Heart right ventricle (tissue), 16 donors: ENCODE data around the gene C5orf15. TPM values are rescaled to one million over a fixed set of nuclear protein-coding genes. Genes with fewer than 3 reads are reported as not detected.

Source experiments
- ATAC-seq, 8 donors: fragments of 200-7000 bp; cut with Tn5 transposase; one replicate each; pipeline ENCODE4 v1.9.1; 2020; ENCODE audit warnings: mild to moderate bottlenecking in 8 of 8, moderate library complexity in 8 of 8, moderate number of reproducible peaks in 1 of 8
- DNase-seq, 2 donors: peaks; one replicate each; pipeline ENCODE4 v3.0.0-alpha.2; 2020
- H3K27ac ChIP-seq, 10 donors: fragments of 200-600 bp; sonication (generic) in 2 of 10; one replicate each; pipeline versions ENCODE4 v1.5.0 to v1.8.0; 2020 to 2022; ENCODE audit warnings: mild to moderate bottlenecking in 3 of 10
- H3K27me3 ChIP-seq, 7 donors: fragments of 200-600 bp; one replicate each; pipeline ENCODE4 v1.8.0; 2021 to 2022; ENCODE audit warnings: mild to moderate bottlenecking in 2 of 7
- H3K36me3 ChIP-seq, 9 donors: fragments of 200-600 bp; sonication (generic) in 1 of 9; one replicate each; pipeline versions ENCODE4 v1.5.0 to v1.8.0; 2020 to 2022; ENCODE audit warnings: mild to moderate bottlenecking in 2 of 9
- H3K4me1 ChIP-seq, 9 donors: fragments of 200-600 bp; sonication (generic) in 1 of 9; one replicate each; pipeline versions ENCODE4 v1.5.0 to v1.8.0; 2020 to 2022; ENCODE audit warnings: mild to moderate bottlenecking in 4 of 9
- H3K4me3 ChIP-seq, 10 donors: fragments of 200-600 bp; sonication (generic) in 2 of 10; one replicate each; pipeline versions ENCODE4 v1.5.0 to v1.8.0; 2020 to 2022; ENCODE audit warnings: mild to moderate bottlenecking in 7 of 10, moderate library complexity in 2 of 10
- H3K9me3 ChIP-seq, 11 donors: fragments of 200-600 bp in 10 of 11; sonication (generic) in 2 of 11; one replicate each; pipeline versions ENCODE4 v1.5.0 to v1.8.0; 2013 to 2022; ENCODE audit warnings: mild to moderate bottlenecking in 2 of 11, control low read depth in 1 of 11, moderate library complexity in 1 of 11
- WGBS, 2 donors: extraction: QIAGEN DNeasy Blood & Tissue Kit; methylation state at CpG; one replicate each; pipeline ENCODE4 v1.1.7; 2013; ENCODE audit warnings: inconsistent platforms in 1 of 2; 5-methylcytosine and 5-hydroxymethylcytosine counted together
- intact Hi-C, 10 donors: fragments of 100-400 bp; cut with DNase I; formaldehyde crosslinking; loops; one replicate each; pipeline versions ENCODE4 v1.11.1 to v1.14.2; 2022
- polyA plus RNA-seq, 2 donors: library from polyadenylated mRNA; stranded (reverse); fragments of 200-250 nt; gene quantifications; one replicate each; pipeline ENCODE4 v1.2.3, GENCODE V29; 2013
- total RNA-seq, 10 donors: library from RNA; stranded (reverse); fragmentation: NEBNext Ultra II Directional in 3 of 10; extraction: Animal tissue kit (Norgen Biotek cat#: 25700) in 3 of 10; gene quantifications; one replicate each; pipeline versions ENCODE4 v1.2.1 to v1.2.4, GENCODE V29; 2021 to 2023
- TF ChIP-seq, protein P1 (sequence below), 9 donors: fragments of 200-600 bp; sonication (generic) in 2 of 9; IDR thresholded peaks; one replicate each; pipeline versions ENCODE4 v1.5.0 to v1.8.0; 2021 to 2022; ENCODE audit warnings: antibody characterized with exemption in 9 of 9, mild to moderate bottlenecking in 5 of 9, moderate library complexity in 1 of 9
- donor health status: Arrhythmogenic right ventricular cardiomyopathy.
- donor health status: ischemic (EF 13 %, LVEDD 7.1; RV severe dilation, severe dysfunction).
- donor health status: healthy with polysubstance abuse.
- donor health status: DM: no; HTN: yes; CAD: no.
- donor health status: DM: no; HTN: no; CAD: no.
- donor health status: ischemic (EF 25% LVEDD 6.9; RV normal size, moderate dysfunction).
- donor health status: ischemic (EF 25% LVEDD 5.7; RV mildly dilated, moderate dysfunction).
- donor health status: healthy.
- donor health status: DM: yes; HTN: yes; CAD: no.
- donor health status: Ischemic cardiomyopathy.
- donor health status: ischemic (EF 35%, LVEDD 5.7; RV mildly dilated, moderate dysfunction).
- donor health status: nonischemic (EF 11% LVEDD 7.7; RV severe dilation, severe dysfunction).
- donor health status: DM: yes; HTN: yes; CAD: no.
- donor health status: PGD.
- donor health status: ischemic (EF 29% LVEDD 5.4; RV normal size, mild dysfunction).
- donor health status: nonischemic (EF 23%, LVEDD 6.1; RV moderate dilation, normal function).

The C5orf15 gene
- total and polyA plus RNA-seq, 12 donors = 22.2 to 55.3 (median 33.9) TPM

GRCh38 chr5:133981714-133982113 is 13.3 kb upstream of the C5orf15 start:
- ATAC-seq = no peak
- Histone ChIP-seq H3K27ac (peak overlapping the region in 1 of 10 donors; percentile 37), H3K4me1 (peaks cover 2 to 63% (median 28%) of the 10 kb centered on the region in 9 donors), H3K36me3 (peaks cover 0 to 97% (median 31%) of the 10 kb centered on the region in 9 donors), H3K9me3 (no peaks in the 10 kb centered on the region), H3K4me3 (no peak overlapping the region), H3K27me3 (no peaks in the 10 kb centered on the region)
- TF ChIP-seq, protein P1, sequence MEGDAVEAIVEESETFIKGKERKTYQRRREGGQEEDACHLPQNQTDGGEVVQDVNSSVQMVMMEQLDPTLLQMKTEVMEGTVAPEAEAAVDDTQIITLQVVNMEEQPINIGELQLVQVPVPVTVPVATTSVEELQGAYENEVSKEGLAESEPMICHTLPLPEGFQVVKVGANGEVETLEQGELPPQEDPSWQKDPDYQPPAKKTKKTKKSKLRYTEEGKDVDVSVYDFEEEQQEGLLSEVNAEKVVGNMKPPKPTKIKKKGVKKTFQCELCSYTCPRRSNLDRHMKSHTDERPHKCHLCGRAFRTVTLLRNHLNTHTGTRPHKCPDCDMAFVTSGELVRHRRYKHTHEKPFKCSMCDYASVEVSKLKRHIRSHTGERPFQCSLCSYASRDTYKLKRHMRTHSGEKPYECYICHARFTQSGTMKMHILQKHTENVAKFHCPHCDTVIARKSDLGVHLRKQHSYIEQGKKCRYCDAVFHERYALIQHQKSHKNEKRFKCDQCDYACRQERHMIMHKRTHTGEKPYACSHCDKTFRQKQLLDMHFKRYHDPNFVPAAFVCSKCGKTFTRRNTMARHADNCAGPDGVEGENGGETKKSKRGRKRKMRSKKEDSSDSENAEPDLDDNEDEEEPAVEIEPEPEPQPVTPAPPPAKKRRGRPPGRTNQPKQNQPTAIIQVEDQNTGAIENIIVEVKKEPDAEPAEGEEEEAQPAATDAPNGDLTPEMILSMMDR (IDR thresholded peaks at IDR 0.05) = no peak
- intact Hi-C loops = no loop called here
- no peak for DNase-seq
- 38 to 50% methylated on average over 1 of the region's 1 CpG for WGBS, 2 donors

DNA sequence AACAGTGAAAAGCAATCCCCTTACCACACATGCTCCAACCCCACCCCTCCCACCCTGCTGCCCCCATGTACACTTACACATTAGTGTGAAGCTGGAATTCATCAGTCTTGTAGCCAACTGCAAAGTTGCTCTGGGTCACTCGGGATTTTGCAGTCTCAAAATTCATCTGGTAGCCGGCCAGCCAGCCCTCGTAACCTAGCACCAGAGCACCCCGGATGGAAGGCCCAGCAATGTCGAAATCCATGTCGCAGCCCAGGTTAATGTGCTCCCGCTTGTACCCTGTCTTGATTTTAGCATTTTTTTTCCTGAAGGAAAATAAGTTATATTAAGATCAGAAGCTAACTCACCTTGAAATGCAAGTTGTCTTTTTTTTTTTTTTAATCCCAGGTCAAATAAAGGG is 12.2 kb upstream of the C5orf15 start:
- ATAC-seq (no peak), DNase-seq (no peak)
- Histone ChIP-seq H3K36me3 (peaks cover 0 to 97% (median 32%) of the 10 kb centered on the region in 9 donors), H3K27ac (peak overlapping the region in 2 of 10 donors; percentile 46 to 61), H3K4me1 (peaks cover 2 to 58% (median 24%) of the 10 kb centered on the region in 9 donors), H3K9me3 (no peaks in the 10 kb centered on the region), H3K4me3 (no peak overlapping the region), H3K27me3 (no peaks in the 10 kb centered on the region)
- intact Hi-C loops = no loop called here
- 63 to 64% methylated on average over 7 of the region's 7 CpGs for WGBS, 2 donors
- TF ChIP-seq, protein P1 (IDR thresholded peaks at IDR 0.05) = no peak

- 57 to 78% methylated on average over 3 of the region's 3 CpGs for WGBS, 2 donors
- no peak for DNase-seq
- Histone ChIP-seq H3K4me1 (peaks cover 2 to 53% (median 24%) of the 10 kb centered on the region in 9 donors), H3K36me3 (peaks cover 0 to 99% (median 47%) of the 10 kb centered on the region in 9 donors), H3K4me3 (no peak overlapping the region), H3K27ac (peak overlapping the region in 6 of 10 donors; percentile 22 to 62 (median 40)), H3K9me3 (no peaks in the 10 kb centered on the region), H3K27me3 (no peaks in the 10 kb centered on the region)
- intact Hi-C loops = no loop called here
- TF ChIP-seq, protein P1 (IDR thresholded peaks at IDR 0.05) = no peak
- peak in 4 of 8 donors; percentile 26 to 58 (median 47) for ATAC-seq
Observed at GRCh38 chr5:133978943-133979342, 10.5 kb upstream of the C5orf15 start.

DNA sequence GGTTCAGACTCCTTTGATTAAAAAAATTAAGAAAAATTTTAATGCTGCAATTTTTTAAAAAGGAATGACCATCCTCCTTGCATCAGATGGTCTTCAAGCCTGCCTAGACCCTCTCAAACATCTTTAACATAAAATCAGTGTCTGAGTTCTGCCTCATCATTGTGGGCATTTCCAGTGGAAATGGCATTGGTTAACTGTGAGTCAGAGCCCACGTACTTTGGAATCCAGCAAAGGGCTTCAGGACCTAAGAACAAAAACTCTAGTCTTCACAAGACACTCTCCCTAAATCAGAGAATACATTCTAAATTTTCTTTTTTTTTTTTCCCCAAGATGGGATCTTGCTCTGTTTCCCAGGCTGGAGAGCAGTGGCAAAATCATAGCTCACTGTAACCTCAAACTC is 9.4 kb upstream of the C5orf15 start:
- Histone ChIP-seq H3K4me3 (no peak overlapping the region), H3K9me3 (no peaks in the 10 kb centered on the region), H3K36me3 (peaks cover 0 to 99% (median 58%) of the 10 kb centered on the region in 9 donors), H3K27ac (peak overlapping the region in 7 of 10 donors; percentile 22 to 62 (median 50)), H3K27me3 (no peaks in the 10 kb centered on the region), H3K4me1 (peaks cover 2 to 53% (median 24%) of the 10 kb centered on the region in 9 donors)
- no peak for DNase-seq
- TF ChIP-seq, protein P1 (IDR thresholded peaks at IDR 0.05) = no peak
- ATAC-seq = no peak
- 48 to 64% methylated on average over 1 of the region's 1 CpG for WGBS, 2 donors
- intact Hi-C loops = no loop called here
